IPS DF 19.7 (cell line): ENCODE data around the gene DARS2.
"Not testable (repeated sequence)": the region's sequence is repeated elsewhere in the genome, so short reads cannot be mapped to it uniquely, and the experiment has no call there.

Source experiments
- DNase-seq: peaks from one replicate; pipeline ENCODE4 v3.0.0-alpha.2; 2013; ENCODE audit warnings: low read depth, low spot score

The DARS2 gene

DNA sequence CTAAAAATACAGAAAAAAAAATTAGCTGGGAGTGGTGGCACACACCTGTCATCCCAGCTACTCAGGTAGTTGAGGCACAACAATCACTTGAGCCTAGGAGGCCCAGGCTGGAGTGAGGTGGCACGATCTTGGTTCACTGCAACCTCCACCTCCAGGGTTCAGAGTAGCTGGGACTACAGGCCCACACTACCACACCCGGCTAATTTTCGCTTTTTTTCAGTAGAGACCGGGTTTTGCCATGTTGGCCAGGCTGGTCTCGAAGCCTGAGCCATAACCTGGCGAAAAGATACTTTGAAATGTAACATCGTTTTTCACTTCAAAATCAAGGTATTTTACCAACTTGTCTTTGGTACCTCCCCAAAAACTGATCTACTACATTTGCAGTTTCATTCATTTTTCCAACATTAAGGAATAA is 37.3 kb downstream of the DARS2 start:
- no peak for DNase-seq

- not testable (repeated sequence) for DNase-seq
Observed at GRCh38 chr1:173862146-173862768, 37.8 kb downstream of the DARS2 start.

GRCh38 chr1:173862769-173863223 is 38.3 kb downstream of the DARS2 start:
- DNase-seq = no peak

GRCh38 chr1:173863224-173864161 is 39.0 kb downstream of the DARS2 start:
- DNase-seq = no peak

GRCh38 chr1:173864179-173864867 is 39.9 kb downstream of the DARS2 start:
- DNase-seq = no peak

GRCh38 chr1:173865468-173866164 is 41.1 kb downstream of the DARS2 start:
- no peak for DNase-seq

GRCh38 chr1:173866413-173867115 is 42.1 kb downstream of the DARS2 start:
- DNase-seq = no peak

GRCh38 chr1:173867141-173867752 is 42.8 kb downstream of the DARS2 start:
- DNase-seq = no peak

GRCh38 chr1:173867753-173868265 is 43.3 kb downstream of the DARS2 start, which contains the start of gene GAS5:
Gene GAS5 (minus strand): TSS chr1:173867989.
- peak; percentile 98 for DNase-seq

GRCh38 chr1:173868266-173869020 is 44.0 kb downstream of the DARS2 start, which contains the start of gene ZBTB37:
Gene ZBTB37 (plus strand): TSS chr1:173868380. CDS start chr1:173870226, 1,846 bp downstream.
- no peak for DNase-seq

GRCh38 chr1:173869021-173869359 is 44.5 kb downstream of the DARS2 start:
- no peak for DNase-seq

- no peak for DNase-seq
Observed at GRCh38 chr1:173870252-173871075, 46.0 kb downstream of the DARS2 start.

DNA sequence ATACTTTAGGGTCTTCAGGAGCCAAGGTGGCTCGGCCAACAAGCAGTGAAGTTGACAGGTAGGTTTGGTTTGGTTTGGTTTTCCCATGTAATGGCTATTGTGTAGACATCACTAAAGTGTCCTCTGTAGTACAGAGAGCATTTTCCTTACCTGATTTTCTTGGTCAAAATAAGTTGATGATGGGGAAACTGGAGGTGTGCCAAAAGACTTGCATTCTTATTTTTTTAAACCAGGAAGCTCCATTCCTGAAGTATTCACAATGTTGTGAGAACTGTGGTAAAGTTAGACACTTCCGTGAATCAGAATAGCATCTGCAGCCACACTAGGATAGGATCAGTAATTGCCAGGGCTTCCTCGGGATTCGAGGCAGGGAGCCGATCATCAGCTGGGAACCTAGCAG is 46.6 kb downstream of the DARS2 start:
- no peak for DNase-seq

DNA sequence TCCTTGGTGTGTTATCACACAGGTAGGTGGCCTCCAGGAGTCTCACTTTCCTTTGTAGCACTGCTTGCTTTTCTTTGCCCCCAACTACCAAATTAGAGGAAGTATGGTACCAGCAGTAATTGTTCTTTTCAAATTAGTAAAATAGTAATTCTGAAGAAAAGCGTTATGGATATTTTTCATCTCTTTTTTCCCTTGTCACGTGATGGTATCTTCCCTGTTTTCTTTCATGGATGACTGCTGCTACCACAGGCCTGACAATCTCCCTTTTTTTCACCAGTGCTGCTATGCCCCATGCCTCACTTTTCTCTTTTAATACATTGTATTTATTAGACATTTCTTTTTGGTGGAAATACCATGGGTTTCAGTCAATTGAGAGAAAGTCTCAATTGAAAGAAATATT is 47.0 kb downstream of the DARS2 start:
- DNase-seq = no peak

DNA sequence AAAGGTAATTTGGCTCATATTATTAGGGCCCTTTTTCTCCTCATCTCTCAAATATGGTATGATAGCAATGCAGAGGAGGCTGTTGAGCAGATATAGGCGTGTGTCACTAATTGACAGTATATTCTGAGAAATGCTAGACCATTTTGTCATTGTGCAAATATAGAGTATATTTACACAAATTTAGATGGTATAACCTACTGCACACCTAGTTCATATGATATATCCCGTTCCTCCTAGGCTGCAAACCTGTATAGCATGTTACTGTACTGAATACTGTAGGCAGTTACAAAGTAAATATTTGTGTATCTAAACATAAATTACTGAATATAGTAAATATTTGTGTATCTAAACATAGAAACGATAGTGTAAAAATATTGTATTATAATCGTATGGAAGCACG is 52.3 kb downstream of the DARS2 start:
- DNase-seq = no peak

DNA sequence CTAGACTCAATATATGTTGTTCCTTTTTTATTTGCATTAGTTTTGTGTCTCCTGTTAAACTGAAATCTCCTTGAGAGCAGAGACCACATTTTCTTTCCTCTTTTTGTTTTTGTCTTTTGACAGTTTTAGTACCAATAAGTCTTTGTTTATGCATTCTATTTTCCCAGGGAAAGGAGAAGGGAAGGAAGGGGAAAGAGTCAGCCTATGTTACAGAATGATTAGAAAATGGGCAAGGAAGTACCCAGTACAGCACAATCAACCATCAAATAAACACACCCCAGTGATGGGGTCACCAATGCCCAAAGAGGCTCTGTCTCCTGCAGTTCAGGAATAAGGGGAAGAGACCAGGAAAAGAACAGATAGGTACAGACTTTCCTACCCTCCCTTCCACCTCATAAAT is 53.8 kb downstream of the DARS2 start:
- no peak for DNase-seq

- DNase-seq = not testable (repeated sequence)
Observed at GRCh38 chr1:173881117-173881516, 56.6 kb downstream of the DARS2 start.

- no peak for DNase-seq
Observed at GRCh38 chr1:173884701-173885100, 60.2 kb downstream of the DARS2 start.
